Endothelial cell of umbilical vein (primary cell): ENCODE measurements around the gene MEIS3. TPM values are rescaled to one million over a fixed set of nuclear protein-coding genes. Genes with fewer than 3 reads are reported as not detected.

Experiments
- BruUV-seq: library from RNA; stranded (reverse); fragments of 400-500 nt; replicated peaks from 2 replicates; lab custom pipeline; 2021; lab: Mats Ljungman, UMichigan
- CTCF ChIA-PET: fragments of 300-600, 350-600 bp; sonication (Branson Sonifier 250); formaldehyde crosslinking; loops from one replicate; lab custom pipeline; 2021; ENCODE audit warnings: antibody characterized with exemption, inconsistent platforms; lab: Charles Lee
- POLR2A ChIA-PET: fragments of 300-600, 350-600 bp; sonication (Branson Sonifier 250); formaldehyde crosslinking; loops from one replicate; lab custom pipeline; 2021; ENCODE audit warnings: antibody characterized with exemption, inconsistent platforms; lab: Charles Lee
- DNase-seq: peaks from one replicate; pipeline ENCODE4 v3.0.0-alpha.2; 2011; ENCODE audit warnings: low read depth, low spot score
- FAIRE-seq: peaks from 2 replicates; lab custom pipeline; 2011; peaks lifted over from hg19 to GRCh38; lab: Jason Lieb, UNC
- H2AFZ ChIP-seq: 2 replicates; pipeline ENCODE4 v1.6.0; 2012; ENCODE audit warnings: low read depth, low read length, control low read depth, inconsistent platforms
- H3K27ac ChIP-seq: 2 replicates; pipeline ENCODE4 v1.5.1; 2011; ENCODE audit warnings: low read depth, mild to moderate bottlenecking, control low read depth, low read length, moderate library complexity; ENCODE audit not compliant: insufficient read depth
- H3K27me3 ChIP-seq, 2 experiments: 2 replicates each; pipeline versions ENCODE4 v1.6.0 to v1.6.1; 2011; ENCODE audit warnings: low read length in 2 of 2, mixed read lengths in 1 of 2; ENCODE audit not compliant: control insufficient read depth in 2 of 2, insufficient read depth in 2 of 2
- H3K36me3 ChIP-seq, 2 experiments: 2 replicates in 1 of 2; 3 replicates in 1 of 2; pipeline ENCODE4 v1.5.1; 2011; ENCODE audit warnings: low read length in 2 of 2, mild to moderate bottlenecking in 1 of 2, moderate library complexity in 1 of 2; ENCODE audit not compliant: control insufficient read depth in 2 of 2, insufficient read depth in 2 of 2; ENCODE audit errors: extremely low read depth in 1 of 2
- H3K4me1 ChIP-seq: 3 replicates; pipeline ENCODE4 v1.5.1; 2011; ENCODE audit warnings: mild to moderate bottlenecking, low read length; ENCODE audit not compliant: control insufficient read depth, insufficient read depth; ENCODE audit errors: extremely low read depth
- H3K4me2 ChIP-seq: 2 replicates; pipeline ENCODE4 v1.6.1; 2011; ENCODE audit warnings: low read length, control low read depth, mixed read lengths; ENCODE audit not compliant: insufficient read depth
- H3K4me3 ChIP-seq, 3 experiments: fragments of 200-600 bp in 1 of 3; sonication (generic), shearing (Covaris generic) in 1 of 3; replicated peaks in 1 of 3; 2 replicates each; pipeline ENCODE4 v1.5.1; 2011 to 2016; ENCODE audit warnings: control low read depth in 3 of 3, low read length in 3 of 3, mild to moderate bottlenecking in 2 of 3, inconsistent platforms in 1 of 3, low read depth in 1 of 3, moderate library complexity in 1 of 3; ENCODE audit not compliant: insufficient read depth in 1 of 3
- H3K79me2 ChIP-seq: 2 replicates; pipeline ENCODE4 v1.6.0; 2012; ENCODE audit warnings: low read length, inconsistent platforms; ENCODE audit not compliant: control insufficient read depth, insufficient read depth
- H3K9ac ChIP-seq: replicated peaks from 2 replicates; pipeline ENCODE3; 2011; ENCODE audit warnings: low read length, control low read depth; ENCODE audit not compliant: insufficient read depth; ENCODE audit errors: extremely low read depth
- H3K9me1 ChIP-seq: replicated peaks from 3 replicates; pipeline ENCODE4 v1.6.0; 2011; ENCODE audit warnings: mild to moderate bottlenecking, low read length; ENCODE audit not compliant: control insufficient read depth, insufficient read depth; ENCODE audit errors: extremely low read depth
- H3K9me3 ChIP-seq: replicated peaks from 2 replicates; pipeline ENCODE4 v1.5.1; 2012; ENCODE audit warnings: low read length, inconsistent platforms; ENCODE audit not compliant: control insufficient read depth, insufficient read depth
- H4K20me1 ChIP-seq: replicated peaks from 2 replicates; pipeline ENCODE3; 2011; ENCODE audit warnings: mild to moderate bottlenecking, low read length; ENCODE audit not compliant: control insufficient read depth, insufficient read depth; ENCODE audit errors: extremely low read depth
- CTCF ChIP-seq, 2 donors: IDR thresholded peaks; 1 replicate in 1 of 2; 2 replicates in 1 of 2; pipeline ENCODE4 v1.5.1; 2011; ENCODE audit warnings: low read length in 2 of 2, mild to moderate bottlenecking in 2 of 2, moderate library complexity in 2 of 2, control low read depth in 1 of 2, inconsistent platforms in 1 of 2, low read depth in 1 of 2; ENCODE audit not compliant: insufficient read depth in 1 of 2; ENCODE audit errors: extremely low read depth in 1 of 2
- EZH2 ChIP-seq: IDR thresholded peaks from 2 replicates; pipeline ENCODE4 v1.6.1; 2012; ENCODE audit warnings: borderline replicate concordance, low read depth, mild to moderate bottlenecking, moderate library complexity, low read length, inconsistent platforms; ENCODE audit not compliant: severe bottlenecking
- FOS ChIP-seq: IDR thresholded peaks from 2 replicates; pipeline ENCODE4 v1.6.1; 2011; ENCODE audit warnings: mild to moderate bottlenecking, low read length, moderate library complexity, borderline replicate concordance; ENCODE audit not compliant: insufficient read depth
- GATA2 ChIP-seq: IDR thresholded peaks from 2 replicates; pipeline ENCODE4 v1.7.0; 2011; ENCODE audit warnings: low read depth, mild to moderate bottlenecking, moderate library complexity, mixed read lengths, low read length; ENCODE audit not compliant: insufficient read length, insufficient read depth
- JUN ChIP-seq: IDR thresholded peaks from 2 replicates; pipeline ENCODE4 v1.6.1; 2011; ENCODE audit warnings: borderline replicate concordance, low read depth; ENCODE audit not compliant: insufficient read length, insufficient read depth
- MAX ChIP-seq: IDR thresholded peaks from 2 replicates; pipeline ENCODE4 v1.6.1; 2011; ENCODE audit not compliant: insufficient read depth, insufficient read length
- MYC ChIP-seq: IDR thresholded peaks from one replicate; pipeline ENCODE4 v1.6.1; 2011; ENCODE audit warnings: mild to moderate bottlenecking, low read depth, low read length
- POLR2A ChIP-seq: IDR thresholded peaks from 2 replicates; pipeline ENCODE4 v1.6.1; 2012; ENCODE audit warnings: low read depth, mild to moderate bottlenecking, control low read depth, low read length
- POLR2AphosphoS5 ChIP-seq: IDR thresholded peaks from 2 replicates; pipeline ENCODE4 v1.6.1; 2012; ENCODE audit warnings: low read depth, mild to moderate bottlenecking, control low read depth, low read length, moderate library complexity; ENCODE audit not compliant: insufficient read depth
- dilution Hi-C: fragments of 300-500 bp; cut with MboI; formaldehyde crosslinking; loops from one replicate; pipeline ENCODE4 v1.15.0; 2019; ENCODE audit warnings: low sequenced_read_pairs; ENCODE audit not compliant: extremely low pct_ligation_motif_present
- intact Hi-C: fragments of 100-400 bp; cut with micrococcal nuclease; formaldehyde crosslinking; loops from one replicate; pipeline ENCODE4 v1.10.0; 2022
- polyA plus RNA-seq, 4 experiments: library from polyadenylated mRNA; depleted of rRNA in 3 of 4; stranded (reverse) in 3 of 4; unstranded in 1 of 4; fragments of >200 nt; gene quantifications; 2 replicates each; pipeline versions ENCODE4 v1.2.1 to v1.2.3, GENCODE V29; 2011 to 2012; ENCODE audit warnings: missing spikeins in 1 of 4
- total RNA-seq: library from RNA; stranded (reverse); gene quantifications from 2 replicates; pipeline ENCODE4 v1.2.3, GENCODE V29; 2021

The MEIS3 gene
- total and polyA plus RNA-seq, 2 donors (not counting 3 experiments of a cell fraction or from before 2014, with no cell fraction given): 0.42 TPM; not detected in 1

GRCh38 chr19:47461876-47462275, 42.5 kb upstream of the MEIS3 start:
- dilution Hi-C loops: no loop called here
- no peak for FAIRE-seq
- CTCF ChIA-PET: interaction anchor here (0.6 to 1.0 kb wide), 2 partner anchors 165 to 245 kb away, joined by 3 to 4 read pairs; no protein-coding TSS in a partner anchor

More at GRCh38 chr19:47461876-47462275, 42.5 kb upstream of the MEIS3 start:
- Histone ChIP-seq H3K4me1 (no peaks in the 10 kb centered on the region), H3K27ac (no peak overlapping the region), H3K27me3 (peaks cover 32% of the 10 kb centered on the region in 2 experiments), H2AFZ (no peak overlapping the region), H3K4me3 (no peak overlapping the region), H3K9me1 (no peaks in the 10 kb centered on the region), H4K20me1 (no peaks in the 10 kb centered on the region), H3K4me2 (no peak overlapping the region), H3K9me3 (no peaks in the 10 kb centered on the region), H3K9ac (no peak overlapping the region), H3K79me2 (no peaks in the 10 kb centered on the region), H3K36me3 (no peaks in the 10 kb centered on the region)
- BruUV-seq: no TSS peak
- TF ChIP-seq POLR2AphosphoS5 (no peak), POLR2A (no peak), FOS (no peak), EZH2 (no peak), MAX (no peak), MYC (no peak), JUN (no peak), GATA2 (no peak), CTCF (IDR thresholded peaks at IDR 0.05; ENCODE audit: extremely low read depth in 1 of 2, insufficient read depth in 1 of 2, low read depth in 1 of 2, low read length in 2 of 2) (no peak)
- POLR2A ChIA-PET: no interaction called here
- DNase-seq: no peak
- intact Hi-C loops: no loop called here
